ENCODE results near the gene UBE2Q2. TPM values are rescaled to one million over a fixed set of nuclear protein-coding genes. Genes with fewer than 3 reads are reported as not detected.
"Not testable (repeated sequence)": the region's sequence is repeated elsewhere in the genome, so short reads cannot be mapped to it uniquely, and the experiment has no call there.

UBE2Q2 gene
- 24.8 TPM for total RNA-seq (2013)
- 10 to 100 TPM; 13.6 to 22.1 (median 20.9) TPM for polyA plus RNA-seq
- 18.0 and 19.5 TPM in 2 replicates for polyA minus RNA-seq
- total RNA-seq = 26.0 to 96.3 (median 56.7) reads per million in 11 experiments

DNA sequence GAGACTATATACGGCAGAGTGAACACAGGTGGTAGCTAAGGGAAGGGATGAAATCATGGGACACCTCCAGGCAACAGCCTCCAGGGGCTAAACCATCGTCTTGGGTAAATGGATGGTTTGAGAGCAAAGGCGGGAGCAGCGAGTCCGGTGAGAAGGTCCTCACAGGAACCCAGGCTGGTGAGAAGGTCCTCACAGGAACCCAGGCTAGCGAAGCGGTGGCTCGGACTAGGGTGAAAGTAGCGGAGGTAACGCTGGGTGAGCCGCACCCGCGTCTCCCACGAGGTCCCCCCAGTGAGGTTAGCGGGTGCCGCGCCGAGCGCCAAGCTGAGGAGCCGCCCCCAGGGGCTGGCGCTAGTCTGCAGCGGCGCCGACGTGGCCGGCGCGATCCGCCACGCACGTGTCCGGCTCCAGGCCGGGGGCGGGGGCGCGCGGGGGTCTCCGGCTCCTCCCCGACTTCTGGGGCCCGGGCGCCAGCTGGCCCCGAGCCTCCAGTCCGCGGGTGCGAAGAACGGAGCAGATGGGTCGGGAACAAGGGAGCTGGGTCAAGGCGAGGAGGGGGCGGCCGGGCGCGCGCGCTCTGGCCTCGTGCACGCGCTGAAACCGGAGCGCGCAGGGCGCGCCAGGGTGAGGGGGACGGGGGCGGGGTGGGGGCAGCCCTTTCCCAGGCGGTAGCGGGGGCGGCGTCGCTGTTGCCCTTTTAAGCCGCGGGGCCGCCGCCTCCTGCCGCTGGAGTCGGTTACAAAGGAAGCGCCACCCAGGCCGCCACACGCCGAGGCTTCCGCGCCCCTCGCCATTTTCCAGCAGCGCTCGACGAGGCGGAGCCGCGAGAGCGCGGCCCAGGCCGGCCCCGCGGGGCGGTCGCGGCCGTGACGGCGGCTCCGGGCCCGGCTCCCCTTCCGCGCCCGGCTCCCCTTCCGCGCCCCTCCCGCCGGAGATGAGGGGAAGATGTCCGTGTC, at the start of gene UBE2Q2:
UBE2Q2 (plus strand) TSS at position 726 of the 956 bp plus-strand sequence; CDS start at position 946, 220 bp downstream.
- H3K4me2 ChIP-seq (replicated peaks; ENCODE audit: extremely low read depth, low read length, poor library complexity, severe bottlenecking) = peak within 1 kb of the TSS; percentile 94
- Mint-ChIP-seq H3K9me3 (no peaks in the 10 kb centered on the region), H3K36me3 (peaks cover 0 to 3% of the 10 kb centered on the region in 2 donors), H3K27ac (peak within 1 kb of the TSS; percentile 83 to 96 (median 93)), H3K4me3 (peak within 1 kb of the TSS; percentile 96), H3K4me1 (peaks cover 41% of the 10 kb centered on the region), H3K27me3 (ENCODE audit: low read depth in 3 of 3) (peaks cover 0 to 4% (median 3%) of the 10 kb centered on the region in 3 donors)
- peak within 1 kb of the TSS; percentile 52 to 89 for H3K27ac ChIP-seq (ENCODE audit: low read depth in 1 of 2, low read length in 2 of 2)
- H3K4me3 ChIP-seq (replicated peaks in 1 of 3; ENCODE audit: low read depth in 2 of 3, low read length in 3 of 3) = peak within 1 kb of the TSS; percentile 77 to 89 (median 88)
- H3K79me2 ChIP-seq (ENCODE audit: insufficient read depth, low read length) = peaks cover 45% of the 10 kb centered on the region
- H3K36me3 ChIP-seq (replicated peaks in 1 of 2; ENCODE audit: control insufficient read depth in 1 of 2, insufficient read depth in 2 of 2, low read length in 2 of 2) = no peaks in the 10 kb centered on the region
- intact Hi-C loops (cut with micrococcal nuclease) = loop anchor here in 1 of 2 donors (5.0 kb wide), 1 partner anchor 59 kb away; the partner anchor contains the start of gene FBXO22
- H3K27me3 ChIP-seq (ENCODE audit: control insufficient read depth in 2 of 2, insufficient read depth in 2 of 2, low read length in 2 of 2) = no peaks in the 10 kb centered on the region
- DNase-seq = peak; percentile 32 to 46 (median 39)
- TF ChIP-seq, protein P1, sequence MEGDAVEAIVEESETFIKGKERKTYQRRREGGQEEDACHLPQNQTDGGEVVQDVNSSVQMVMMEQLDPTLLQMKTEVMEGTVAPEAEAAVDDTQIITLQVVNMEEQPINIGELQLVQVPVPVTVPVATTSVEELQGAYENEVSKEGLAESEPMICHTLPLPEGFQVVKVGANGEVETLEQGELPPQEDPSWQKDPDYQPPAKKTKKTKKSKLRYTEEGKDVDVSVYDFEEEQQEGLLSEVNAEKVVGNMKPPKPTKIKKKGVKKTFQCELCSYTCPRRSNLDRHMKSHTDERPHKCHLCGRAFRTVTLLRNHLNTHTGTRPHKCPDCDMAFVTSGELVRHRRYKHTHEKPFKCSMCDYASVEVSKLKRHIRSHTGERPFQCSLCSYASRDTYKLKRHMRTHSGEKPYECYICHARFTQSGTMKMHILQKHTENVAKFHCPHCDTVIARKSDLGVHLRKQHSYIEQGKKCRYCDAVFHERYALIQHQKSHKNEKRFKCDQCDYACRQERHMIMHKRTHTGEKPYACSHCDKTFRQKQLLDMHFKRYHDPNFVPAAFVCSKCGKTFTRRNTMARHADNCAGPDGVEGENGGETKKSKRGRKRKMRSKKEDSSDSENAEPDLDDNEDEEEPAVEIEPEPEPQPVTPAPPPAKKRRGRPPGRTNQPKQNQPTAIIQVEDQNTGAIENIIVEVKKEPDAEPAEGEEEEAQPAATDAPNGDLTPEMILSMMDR (IDR thresholded peaks at IDR 0.05) = no peak
- under 1% methylated on average over 106 of the region's 109 CpGs for WGBS (ENCODE audit: insufficient coverage)
- peaks cover 21% of the 10 kb centered on the region for H4K20me1 ChIP-seq (ENCODE audit: insufficient read depth, low read length)
- H3K9me3 ChIP-seq (replicated peaks in 1 of 2; ENCODE audit: control insufficient read depth in 1 of 2, insufficient read depth in 1 of 2, low read length in 2 of 2) = no peaks in the 10 kb centered on the region
- peak within 1 kb of the TSS; percentile 95 for H3K9ac ChIP-seq (ENCODE audit: insufficient read depth, low read length, poor library complexity, severe bottlenecking)
- H2AFZ ChIP-seq (ENCODE audit: insufficient read depth, low read depth, low read length, poor library complexity, severe bottlenecking) = peak within 1 kb of the TSS; percentile 87
- peaks cover 33 to 40% of the 10 kb centered on the region in 2 donors for H3K4me1 ChIP-seq (ENCODE audit: control insufficient read depth in 1 of 2, insufficient read depth in 2 of 2, low read length in 2 of 2)

DNA sequence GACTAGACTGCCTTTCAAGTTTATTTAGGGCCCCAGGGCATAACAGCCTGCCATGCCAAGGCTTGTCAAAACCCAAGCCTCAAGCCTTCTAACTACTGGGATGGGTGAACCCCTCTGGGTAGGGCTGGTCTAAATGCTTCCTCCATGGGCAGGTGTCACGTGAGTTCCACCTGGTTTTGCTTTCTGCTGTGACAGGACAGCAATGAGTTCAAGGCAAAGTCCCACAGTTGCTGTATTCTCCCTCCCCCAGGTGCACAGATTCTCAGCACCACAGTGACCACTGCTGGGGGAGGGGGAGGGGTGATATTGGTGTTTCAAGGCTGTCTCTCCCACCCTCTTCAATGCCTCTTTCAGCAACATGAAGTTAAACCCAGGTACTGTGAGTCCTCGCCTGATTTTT, 46.9 kb upstream of the UBE2Q2 start:
- peaks cover under 1% of the 10 kb centered on the region for H3K4me1 Mint-ChIP-seq
- no peaks in the 10 kb centered on the region for H3K79me2 ChIP-seq (ENCODE audit: insufficient read depth, low read length)
- no peak overlapping the region for H3K27ac ChIP-seq (ENCODE audit: low read depth in 1 of 2, low read length in 2 of 2)
- H3K36me3 Mint-ChIP-seq = no peaks in the 10 kb centered on the region
- no peak overlapping the region for H3K9ac ChIP-seq (ENCODE audit: insufficient read depth, low read length, poor library complexity, severe bottlenecking)
- no peak overlapping the region for H3K4me3 Mint-ChIP-seq
- WGBS (ENCODE audit: insufficient coverage) = no CpG with 5 or more reads among the region's 2 CpGs
- no peak overlapping the region for H3K4me3 ChIP-seq (replicated peaks in 1 of 3; ENCODE audit: low read depth in 2 of 3, low read length in 3 of 3)
- H2AFZ ChIP-seq (ENCODE audit: insufficient read depth, low read depth, low read length, poor library complexity, severe bottlenecking) = no peak overlapping the region
- no peaks in the 10 kb centered on the region for H3K4me1 ChIP-seq (ENCODE audit: control insufficient read depth in 1 of 2, insufficient read depth in 2 of 2, low read length in 2 of 2)
- no peaks in the 10 kb centered on the region for H3K36me3 ChIP-seq (replicated peaks in 1 of 2; ENCODE audit: control insufficient read depth in 1 of 2, insufficient read depth in 2 of 2, low read length in 2 of 2)
- no peak for DNase-seq
- intact Hi-C loops (cut with micrococcal nuclease) = no loop called here
- H4K20me1 ChIP-seq (ENCODE audit: insufficient read depth, low read length) = no peaks in the 10 kb centered on the region
- H3K27me3 Mint-ChIP-seq (ENCODE audit: low read depth in 3 of 3) = peaks cover 7 to 21% (median 9%) of the 10 kb centered on the region in 3 donors
- TF ChIP-seq, protein P1 (IDR thresholded peaks at IDR 0.05) = no peak
- no peaks in the 10 kb centered on the region for H3K9me3 ChIP-seq (replicated peaks in 1 of 2; ENCODE audit: control insufficient read depth in 1 of 2, insufficient read depth in 1 of 2, low read length in 2 of 2)
- H3K27ac Mint-ChIP-seq = no peak overlapping the region
- H3K4me2 ChIP-seq (replicated peaks; ENCODE audit: extremely low read depth, low read length, poor library complexity, severe bottlenecking) = no peak overlapping the region
- H3K9me3 Mint-ChIP-seq = peaks cover 0 to 2% (median 0%) of the 10 kb centered on the region in 7 donors
- peaks cover 10 to 11% of the 10 kb centered on the region in 2 donors for H3K27me3 ChIP-seq (ENCODE audit: control insufficient read depth in 2 of 2, insufficient read depth in 2 of 2, low read length in 2 of 2)

GRCh38 chr15:75797146-75797545, 46.1 kb upstream of the UBE2Q2 start:
- H3K27ac ChIP-seq (ENCODE audit: low read depth in 1 of 2, low read length in 2 of 2); H3K4me3 ChIP-seq (replicated peaks in 1 of 3; ENCODE audit: low read depth in 2 of 3, low read length in 3 of 3); H3K4me2 ChIP-seq (replicated peaks; ENCODE audit: extremely low read depth, low read length, poor library complexity, severe bottlenecking); intact Hi-C loops (cut with micrococcal nuclease); DNase-seq; H2AFZ ChIP-seq (ENCODE audit: insufficient read depth, low read depth, low read length, poor library complexity, severe bottlenecking); H4K20me1 ChIP-seq (ENCODE audit: insufficient read depth, low read length); H3K9me3 Mint-ChIP-seq; H3K4me1 Mint-ChIP-seq; H3K79me2 ChIP-seq (ENCODE audit: insufficient read depth, low read length); H3K36me3 ChIP-seq (replicated peaks in 1 of 2; ENCODE audit: control insufficient read depth in 1 of 2, insufficient read depth in 2 of 2, low read length in 2 of 2); H3K4me3 Mint-ChIP-seq; H3K4me1 ChIP-seq (ENCODE audit: control insufficient read depth in 1 of 2, insufficient read depth in 2 of 2, low read length in 2 of 2); H3K9ac ChIP-seq (ENCODE audit: insufficient read depth, low read length, poor library complexity, severe bottlenecking); H3K36me3 Mint-ChIP-seq; H3K27ac Mint-ChIP-seq; H3K9me3 ChIP-seq (replicated peaks in 1 of 2; ENCODE audit: control insufficient read depth in 1 of 2, insufficient read depth in 1 of 2, low read length in 2 of 2): not testable (repeated sequence)
- peaks cover 13 to 16% of the 10 kb centered on the region in 2 donors for H3K27me3 ChIP-seq (ENCODE audit: control insufficient read depth in 2 of 2, insufficient read depth in 2 of 2, low read length in 2 of 2)
- 100% methylated on average over 1 of the region's 1 CpG for WGBS (ENCODE audit: insufficient coverage)
- H3K27me3 Mint-ChIP-seq (ENCODE audit: low read depth in 3 of 3) = peaks cover 14 to 29% (median 15%) of the 10 kb centered on the region in 3 donors

Data from CD14-positive monocyte (primary cell).